GM12874 (cell line): Measurements from ENCODE around the gene BCL7C.

Experiments
- CTCF ChIP-seq: IDR thresholded peaks from 2 replicates; pipeline ENCODE4 v1.5.1; 2011; ENCODE audit warnings: low read depth, mild to moderate bottlenecking, control low read depth, low read length, moderate library complexity; ENCODE audit not compliant: insufficient read depth

BCL7C gene

GRCh38 chr16:30896261-30896888 is 2.5 kb upstream of the BCL7C start, which contains the start of gene CTF1:
CTF1 (plus strand) TSS chr16:30896614; CDS start chr16:30896644, 30 bp downstream.
- no peak for TF ChIP-seq CTCF

- TF ChIP-seq CTCF = no peak
These were observed 1.9 kb upstream of the BCL7C start for GRCh38 chr16:30895627-30896260.

- TF ChIP-seq CTCF = no peak
These were observed 877 bp upstream of the BCL7C start for GRCh38 chr16:30894540-30895368.

GRCh38 chr16:30893417-30893743 is 497 bp downstream of the BCL7C start:
- no peak for TF ChIP-seq CTCF

GRCh38 chr16:30892670-30893416 is 1.0 kb downstream of the BCL7C start:
- TF ChIP-seq CTCF = no peak

- TF ChIP-seq CTCF = no peak
These were observed 4.2 kb downstream of the BCL7C start for GRCh38 chr16:30889721-30890120.

GRCh38 chr16:30888856-30889499 is 4.9 kb downstream of the BCL7C start:
- no peak for TF ChIP-seq CTCF
